Mesenteric fat pad (tissue), 1 donor: ENCODE data around the gene DRD1. TPM values are rescaled to one million over a fixed set of nuclear protein-coding genes. Genes with fewer than 3 reads are reported as not detected.
A peak's percentile ranks its signal among the peaks of the same experiment; 100 is the strongest.

Experiments used
- DNase-seq: peaks from one replicate; pipeline ENCODE4 v3.0.0-alpha.2; 2020; ENCODE audit warnings: low spot score
- long read RNA-seq: library from polyadenylated mRNA; unstranded; transcript quantifications from one replicate; pipeline ENCODE4 v2.0.0, GENCODE V29; 2020
- total RNA-seq: library from RNA; stranded (reverse); fragmentation: NEBNext Ultra II Directional; extraction: Animal tissue kit (Norgen Biotek cat#: 25700); gene quantifications from one replicate; pipeline ENCODE4 v1.2.1, GENCODE V29; 2021
- donor health status: DM: yes; HTN: yes; CAD: no.

DRD1 gene
- total RNA-seq = 1.1 TPM
- long read RNA-seq = 0 reads

DNA sequence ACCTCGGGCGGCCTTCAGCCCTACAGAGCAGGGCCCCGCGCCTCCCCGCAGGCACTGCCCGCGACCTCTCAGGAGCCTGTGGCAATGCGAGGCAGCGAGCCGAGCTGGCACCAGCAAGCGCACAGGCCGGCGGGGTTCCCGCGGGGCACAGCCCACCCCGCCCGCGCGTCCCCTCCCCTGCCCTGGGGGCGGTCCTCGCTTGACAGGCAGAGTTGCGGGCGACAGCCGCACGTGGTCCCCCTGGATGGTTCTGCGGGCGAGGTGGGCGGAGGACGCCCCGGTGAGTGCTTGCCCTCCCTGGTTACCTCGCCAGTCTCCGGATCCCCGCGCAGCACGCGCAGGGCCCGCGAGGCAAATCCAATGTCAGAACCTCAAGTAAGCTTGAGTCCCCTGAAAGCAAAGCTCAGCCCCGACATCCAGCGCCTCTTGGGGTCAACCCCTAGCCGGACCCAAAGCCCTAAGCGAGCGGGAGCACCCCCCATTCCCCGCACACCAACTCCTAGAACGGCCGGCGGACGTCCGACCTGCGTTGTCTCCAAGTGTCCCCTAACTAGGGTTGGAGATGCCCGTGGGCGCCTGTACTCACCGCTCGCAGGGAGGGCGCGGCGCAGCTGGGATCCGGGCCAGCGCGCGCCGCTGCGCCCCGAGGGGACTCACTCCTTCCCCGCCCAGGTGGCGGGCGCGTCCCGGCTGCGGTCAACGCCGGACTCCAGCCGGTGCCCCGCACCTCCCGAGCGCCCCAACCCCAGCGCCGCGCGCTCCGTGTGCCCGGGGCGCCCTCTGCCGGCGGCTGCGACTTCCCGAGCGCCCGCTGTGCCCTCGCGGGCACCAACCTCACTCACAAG is at the start of gene DRD1:
Gene DRD1 (minus strand): TSS at position 123 of the 845 bp plus-strand sequence. CDS start 1,083 bp downstream, outside the sequence.
- no peak for DNase-seq

- DNase-seq = no peak
These were observed 49.7 kb upstream of the DRD1 start for GRCh38 chr5:175493726-175494125.

DNA sequence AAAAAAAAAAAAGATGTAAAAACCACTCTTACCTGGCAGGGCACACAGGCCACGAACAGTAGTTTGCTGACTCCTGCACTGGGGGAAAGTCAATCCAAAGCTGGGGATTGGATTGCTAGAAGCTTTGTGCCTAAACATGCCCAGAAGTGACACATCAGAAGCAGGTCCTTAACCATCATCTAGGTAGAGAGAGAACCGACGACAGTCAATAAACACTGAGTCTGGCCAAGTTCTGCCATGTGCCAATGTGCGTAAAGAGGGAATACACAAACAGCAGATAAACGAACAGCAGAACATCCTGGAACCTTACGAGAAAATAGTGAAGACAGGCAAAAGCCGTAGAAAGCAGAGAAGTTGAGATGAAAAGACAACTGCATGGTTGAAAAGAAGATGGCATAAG is 49.3 kb upstream of the DRD1 start:
- DNase-seq = no peak

GRCh38 chr5:175491223-175491622 is 47.2 kb upstream of the DRD1 start:
- no peak for DNase-seq

- DNase-seq = no peak
These were observed 45.9 kb upstream of the DRD1 start for GRCh38 chr5:175489693-175490443.

GRCh38 chr5:175487514-175488222 is 43.7 kb upstream of the DRD1 start:
- DNase-seq = no peak

- DNase-seq = no peak
These were observed 41.6 kb upstream of the DRD1 start for GRCh38 chr5:175485631-175486030.

DNA sequence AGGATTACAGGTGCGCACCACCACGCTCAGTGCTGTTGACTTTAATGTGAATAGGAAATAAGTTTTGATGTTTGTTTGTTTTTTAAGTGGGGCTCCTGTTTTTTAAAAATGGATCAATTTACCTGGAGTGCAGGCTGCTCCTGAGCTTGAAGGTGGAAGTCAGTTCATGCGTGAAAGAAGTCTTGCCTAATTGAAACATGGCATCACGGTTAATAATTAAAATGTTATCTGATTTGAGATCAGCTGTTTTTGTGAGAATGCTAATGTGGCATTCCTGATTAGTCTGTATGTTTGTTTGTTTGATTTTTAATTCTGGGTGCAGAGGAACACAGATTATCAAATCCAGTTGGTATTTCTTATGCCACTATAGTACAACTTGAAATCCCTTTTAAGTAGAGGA is 40.8 kb upstream of the DRD1 start:
- no peak for DNase-seq

GRCh38 chr5:175484322-175484721 is 40.3 kb upstream of the DRD1 start:
- no peak for DNase-seq

- no peak for DNase-seq
These were observed 39.4 kb upstream of the DRD1 start for GRCh38 chr5:175483337-175483736.

GRCh38 chr5:175479125-175479881 is 35.3 kb upstream of the DRD1 start:
- no peak for DNase-seq

DNA sequence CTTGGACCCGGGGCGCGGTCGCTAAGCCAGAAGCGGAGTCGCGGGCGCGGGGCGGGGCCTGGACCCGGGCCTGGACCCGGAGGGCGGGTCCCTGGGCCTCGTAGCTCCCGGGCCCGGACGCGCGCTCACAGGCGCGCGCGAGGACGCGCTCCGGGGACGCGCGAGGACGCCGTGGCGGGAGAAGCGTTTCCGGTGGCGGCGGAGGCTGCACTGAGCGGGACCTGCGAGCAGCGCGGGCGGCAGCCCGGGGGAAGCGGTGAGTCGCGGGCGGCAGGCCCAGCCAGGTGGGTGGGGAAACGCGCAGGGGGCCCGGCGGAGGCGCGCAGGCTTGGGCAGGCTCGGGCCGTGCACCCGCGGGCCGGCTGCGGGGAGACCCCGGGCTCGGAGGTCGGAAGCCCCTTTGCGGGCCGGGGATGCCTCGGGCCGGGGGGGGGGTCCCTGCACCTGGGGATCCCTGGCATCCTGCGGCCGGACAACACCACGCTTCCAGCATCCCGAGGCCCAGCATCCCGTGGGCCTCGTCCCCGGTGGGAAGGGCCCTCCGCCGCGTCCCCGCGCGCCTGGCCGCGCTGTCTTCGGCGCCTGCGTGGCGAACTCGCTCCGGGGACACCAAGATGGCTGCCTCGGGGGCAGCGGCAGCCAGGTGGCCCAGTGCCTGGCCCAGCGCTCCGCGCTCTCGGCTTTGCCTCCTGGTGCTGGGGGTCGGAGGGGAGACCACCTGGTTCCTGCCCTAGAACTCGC is 34.6 kb upstream of the DRD1 start, which contains the start of gene SFXN1:
Gene SFXN1 (plus strand): TSS at position 177 of the 741 bp plus-strand sequence. CDS start 13,544 bp downstream, outside the sequence.
- DNase-seq = peak; percentile 92

DNA sequence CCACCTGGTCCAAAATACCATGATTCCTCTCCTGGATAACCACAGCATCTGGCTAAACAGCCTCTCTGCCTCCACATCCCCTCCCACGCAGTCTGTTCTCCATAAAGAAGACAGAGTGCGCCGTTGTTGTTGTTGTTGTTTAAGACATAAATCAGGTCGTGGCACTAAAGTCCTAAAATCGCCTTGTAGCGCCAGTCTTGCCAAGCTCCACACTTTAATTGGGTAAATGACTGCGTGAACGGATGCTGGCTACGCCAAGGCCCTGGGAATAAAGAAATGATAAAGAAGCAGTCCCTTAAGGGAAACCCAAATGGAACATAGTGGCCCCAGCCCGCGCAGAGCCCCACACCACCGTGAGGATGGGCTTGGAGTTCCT is 34.0 kb upstream of the DRD1 start:
- no peak for DNase-seq

GRCh38 chr5:175477440-175477839 is 33.5 kb upstream of the DRD1 start:
- DNase-seq = no peak

- no peak for DNase-seq
These were observed 31.3 kb upstream of the DRD1 start for GRCh38 chr5:175475248-175475647.

- no peak for DNase-seq
These were observed 28.4 kb upstream of the DRD1 start for GRCh38 chr5:175472378-175472777.

- no peak for DNase-seq
These were observed 27.6 kb upstream of the DRD1 start for GRCh38 chr5:175471628-175472027.

- DNase-seq = no peak
These were observed 27.2 kb upstream of the DRD1 start for GRCh38 chr5:175471196-175471595.

- DNase-seq = no peak
These were observed 26.8 kb upstream of the DRD1 start for GRCh38 chr5:175470781-175471180.

DNA sequence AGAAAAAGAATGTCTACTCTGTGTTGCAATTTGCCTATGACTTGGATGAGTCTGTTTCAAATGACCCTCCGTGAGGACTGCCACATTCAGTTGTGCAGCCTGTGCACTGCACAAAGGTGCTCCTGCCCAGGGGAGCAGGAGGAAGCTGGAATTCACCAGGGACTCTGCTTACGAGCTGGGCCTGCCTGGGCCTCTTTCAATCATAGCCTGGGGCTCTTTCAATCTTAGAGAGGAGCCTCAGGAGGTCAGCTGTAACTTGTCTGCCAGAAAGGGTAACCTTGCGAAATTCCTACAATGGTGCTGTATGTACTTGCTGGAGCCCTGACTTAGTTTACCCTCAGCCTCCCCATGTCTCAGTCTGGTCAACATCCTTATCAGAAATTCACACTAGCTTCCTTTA is 25.9 kb upstream of the DRD1 start:
- DNase-seq = no peak
